Vein endothelial cell (primary cell): Measurements from ENCODE around the gene NPR1. TPM values are rescaled to one million over a fixed set of nuclear protein-coding genes. Genes with fewer than 3 reads are reported as not detected.

Experiments
- small RNA-seq: library from RNA; depleted of rRNA; stranded (forward); fragments of <200 nt; gene quantifications from one replicate; pipeline ENCODE3, GENCODE V24; 2012
- total RNA-seq: library from RNA; depleted of rRNA; stranded (reverse); fragments of >200 nt; gene quantifications from 2 replicates; pipeline ENCODE4 v1.2.3, GENCODE V29; 2012

The NPR1 gene
- 7.2 and 11.7 TPM in 2 replicates for total RNA-seq

DNA sequence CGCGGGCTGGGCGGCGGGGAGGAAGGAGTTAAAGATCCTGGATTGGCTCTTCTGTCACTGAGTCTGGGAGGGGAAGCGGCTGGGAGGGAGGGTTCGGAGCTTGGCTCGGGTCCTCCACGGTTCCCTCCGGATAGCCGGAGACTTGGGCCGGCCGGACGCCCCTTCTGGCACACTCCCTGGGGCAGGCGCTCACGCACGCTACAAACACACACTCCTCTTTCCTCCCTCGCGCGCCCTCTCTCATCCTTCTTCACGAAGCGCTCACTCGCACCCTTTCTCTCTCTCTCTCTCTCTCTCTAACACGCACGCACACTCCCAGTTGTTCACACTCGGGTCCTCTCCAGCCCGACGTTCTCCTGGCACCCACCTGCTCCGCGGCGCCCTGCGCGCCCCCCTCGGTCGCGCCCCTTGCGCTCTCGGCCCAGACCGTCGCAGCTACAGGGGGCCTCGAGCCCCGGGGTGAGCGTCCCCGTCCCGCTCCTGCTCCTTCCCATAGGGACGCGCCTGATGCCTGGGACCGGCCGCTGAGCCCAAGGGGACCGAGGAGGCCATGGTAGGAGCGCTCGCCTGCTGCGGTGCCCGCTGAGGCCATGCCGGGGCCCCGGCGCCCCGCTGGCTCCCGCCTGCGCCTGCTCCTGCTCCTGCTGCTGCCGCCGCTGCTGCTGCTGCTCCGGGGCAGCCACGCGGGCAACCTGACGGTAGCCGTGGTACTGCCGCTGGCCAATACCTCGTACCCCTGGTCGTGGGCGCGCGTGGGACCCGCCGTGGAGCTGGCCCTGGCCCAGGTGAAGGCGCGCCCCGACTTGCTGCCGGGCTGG lies at the start of gene NPR1:
NPR1 (plus strand) TSS at position 170 of the 818 bp plus-strand sequence; CDS start at position 591, 421 bp downstream.

DNA sequence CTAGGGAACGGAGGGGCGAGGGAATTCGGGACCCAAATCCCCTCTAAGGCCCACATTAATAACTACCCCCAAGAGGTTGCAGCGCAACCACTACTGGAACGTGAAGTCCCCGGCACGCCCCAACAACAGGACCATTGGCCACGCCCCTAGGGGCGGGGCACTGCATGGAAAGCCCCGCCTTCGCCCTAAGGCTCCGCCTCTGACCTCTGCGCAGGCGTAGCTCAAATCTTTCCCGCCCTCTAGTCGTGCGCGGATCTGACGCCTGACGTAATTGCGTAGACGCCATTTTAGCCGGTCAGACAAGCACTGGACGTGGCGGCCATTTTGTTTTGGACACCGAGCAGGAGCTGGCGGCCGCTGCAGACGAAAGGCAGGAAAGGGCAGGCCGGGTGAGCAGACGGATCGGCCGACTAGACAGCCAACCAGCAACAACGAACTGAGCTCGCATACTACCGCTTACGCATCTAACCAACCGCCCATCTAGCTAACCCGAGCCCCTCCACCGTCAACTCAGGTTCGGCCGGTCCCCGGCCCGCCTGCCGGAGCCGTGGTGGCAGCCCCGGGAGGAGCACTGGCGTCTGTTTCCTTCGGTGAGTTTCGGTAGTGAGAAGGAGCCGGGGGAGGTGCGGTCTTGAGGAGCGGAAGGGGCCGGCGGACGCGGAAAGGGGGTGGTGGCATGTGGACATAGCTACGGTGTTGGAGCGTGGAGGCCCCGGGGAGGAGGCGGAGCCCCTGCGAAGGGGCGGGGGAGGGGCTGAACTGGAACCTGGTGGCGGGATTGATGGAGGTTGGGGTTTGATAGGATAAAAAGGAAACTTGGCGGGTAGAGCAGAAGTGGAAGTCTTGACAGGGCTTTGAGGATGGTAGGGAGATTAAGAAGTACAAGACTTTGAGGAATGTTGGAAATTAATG lies 44.5 kb upstream of the NPR1 start, which contains the start of gene CHTOP:
CHTOP (plus strand) TSS at position 313 of the 912 bp plus-strand sequence. CDS start 2,523 bp downstream, outside the sequence.

DNA sequence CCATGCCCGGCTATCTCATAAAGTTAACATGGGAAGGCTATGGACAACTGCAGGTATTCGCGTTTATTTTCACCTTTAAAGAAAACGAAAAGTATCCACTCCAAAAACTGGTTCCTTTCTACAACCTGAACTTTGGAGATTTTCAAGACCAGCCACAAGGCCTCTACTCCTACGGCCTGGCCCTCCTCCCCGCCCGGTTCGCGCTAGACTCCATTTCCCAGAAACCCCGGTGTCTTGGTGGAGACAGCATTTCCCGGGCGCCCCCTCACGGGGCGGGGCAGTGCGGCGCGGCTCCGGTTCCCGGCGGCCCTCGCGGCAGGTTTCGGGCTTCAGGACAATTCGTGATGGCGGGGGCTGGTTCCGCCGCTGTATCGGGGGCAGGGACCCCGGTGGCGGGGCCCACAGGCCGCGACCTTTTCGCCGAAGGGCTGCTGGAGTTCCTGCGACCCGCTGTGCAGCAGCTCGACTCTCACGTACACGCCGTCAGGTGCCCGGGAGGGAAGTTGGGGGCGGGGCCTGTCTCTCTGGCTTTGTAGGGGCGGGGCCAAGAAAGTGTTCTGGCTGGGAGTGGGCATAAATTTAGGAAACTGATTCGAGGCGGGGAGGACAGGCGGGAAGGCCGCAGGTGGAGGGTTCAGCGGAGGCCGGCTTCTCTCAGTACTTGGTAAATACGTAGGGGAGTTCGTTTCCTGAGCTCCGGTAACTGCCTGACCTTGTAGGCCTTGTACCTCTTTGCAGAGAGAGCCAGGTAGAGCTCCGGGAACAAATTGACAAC lies 19.9 kb upstream of the NPR1 start, which contains the start of gene SNAPIN:
SNAPIN (plus strand) TSS at position 304 of the 775 bp plus-strand sequence; CDS start at position 345, 41 bp downstream.

DNA sequence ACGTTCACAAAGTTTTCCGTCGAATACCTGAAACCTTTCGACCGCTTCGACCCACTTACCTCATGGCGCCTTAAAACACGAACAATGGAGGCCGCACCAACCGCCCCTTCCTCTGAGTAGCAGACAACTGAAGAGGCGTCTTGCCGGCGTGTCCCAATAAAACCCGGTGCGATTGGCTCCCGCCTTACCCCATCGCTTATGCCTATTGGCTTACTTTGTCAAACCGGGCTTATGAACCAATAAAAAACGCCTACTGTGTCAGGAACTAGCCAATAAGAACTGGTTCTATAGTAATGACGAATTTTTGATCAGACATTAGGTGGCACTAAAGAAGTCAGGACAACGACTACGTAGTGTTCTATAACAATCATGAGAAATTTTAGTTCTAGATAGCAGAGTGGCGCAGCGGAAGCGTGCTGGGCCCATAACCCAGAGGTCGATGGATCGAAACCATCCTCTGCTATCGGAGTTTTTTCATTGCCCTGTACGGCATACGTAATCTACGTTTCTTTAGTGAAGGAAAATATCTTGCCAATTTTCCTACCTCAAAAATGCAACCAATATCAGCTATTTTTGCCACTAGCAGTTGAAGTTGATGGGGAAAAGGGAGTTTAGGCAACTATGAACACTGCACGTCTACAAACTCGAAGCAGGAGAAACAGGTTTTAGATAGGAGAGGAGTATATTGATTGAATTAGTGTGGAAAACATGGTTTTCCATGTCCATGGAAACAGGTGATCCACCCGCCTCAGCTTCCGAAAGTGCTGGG lies 7.4 kb upstream of the NPR1 start, which contains the start of gene ILF2:
ILF2 (minus strand) TSS at position 135 of the 769 bp plus-strand sequence; CDS start at position 64, 71 bp downstream.

DNA sequence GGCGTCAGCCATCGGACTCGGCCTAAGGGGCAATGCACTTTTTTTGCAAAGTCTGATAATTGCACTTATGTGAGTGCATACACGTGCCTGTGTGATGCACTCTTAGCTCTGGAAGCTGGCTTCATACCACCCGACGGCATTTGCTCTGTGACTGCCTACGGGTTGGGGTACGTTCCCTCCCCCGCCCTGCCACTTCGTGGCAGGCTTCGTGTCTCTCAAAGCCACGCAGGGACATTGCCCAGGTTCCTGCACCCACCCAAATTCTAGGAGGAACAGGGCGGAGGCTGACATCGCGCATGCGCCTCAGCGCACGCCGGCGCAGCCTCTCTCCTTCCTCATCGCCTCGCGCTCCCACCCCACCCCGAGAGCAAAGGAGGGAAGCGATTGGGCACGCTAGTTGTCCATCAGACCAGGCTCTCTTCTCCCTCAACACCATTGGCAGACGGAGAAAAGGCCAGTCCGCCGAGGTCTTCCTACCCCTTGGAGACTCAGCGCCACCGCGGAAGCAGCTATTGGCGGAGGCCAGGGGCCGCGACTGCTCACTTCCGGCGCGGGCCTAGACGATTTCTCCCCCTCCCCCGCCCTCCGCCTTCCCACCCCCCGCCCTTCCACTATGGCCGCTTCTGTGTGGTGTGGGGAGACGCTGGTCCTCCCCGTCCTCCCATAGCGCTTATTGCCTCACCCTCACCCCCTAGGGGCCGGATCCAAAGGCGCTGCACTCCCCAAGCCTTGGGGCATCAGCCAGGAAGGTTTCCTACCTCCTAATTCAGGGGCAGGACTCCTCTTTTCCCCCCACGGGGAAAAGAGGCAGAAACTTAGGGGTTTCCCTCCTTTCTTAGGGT lies 49.2 kb downstream of the NPR1 start, which contains the start of gene INTS3:
INTS3 (plus strand) TSS at position 588 of the 842 bp plus-strand sequence. CDS start 585 bp downstream, outside the sequence.

Small RNA genes lying within 50 kb of the gene (small RNA-seq; reads per million reads assigned to genes)
- gene MIR8083 = not detected
- gene RF00019 = not detected
- gene RN7SL372P = not detected

Other genes starting within 250 kb of the NPR1 start
- not detected in 2 replicates for gene S100A7, start 218.0 kb upstream of the NPR1 start, total RNA-seq
- 478 and 546 TPM in 2 replicates for gene S100A6, start 142.7 kb upstream of the NPR1 start, total RNA-seq
- gene S100A5, start 137.8 kb upstream of the NPR1 start, total RNA-seq = not detected in 2 replicates
- 5.2 and 5.7 TPM in 2 replicates for gene S100A4, start 132.9 kb upstream of the NPR1 start, total RNA-seq
- 0.98 and 2.4 TPM in 2 replicates for gene S100A3, start 129.4 kb upstream of the NPR1 start, total RNA-seq
- gene S100A2, start 112.8 kb upstream of the NPR1 start, total RNA-seq = 0.33 and 0.86 TPM in 2 replicates
- 678 and 716 TPM in 2 replicates for gene S100A16, start 65.6 kb upstream of the NPR1 start, total RNA-seq
- gene S100A14, start 62.4 kb upstream of the NPR1 start, total RNA-seq = not detected in 2 replicates
- gene S100A13, start 51.2 kb upstream of the NPR1 start, total RNA-seq = 65.8 and 96.4 TPM in 2 replicates
- 0.38 TPM in 1 of 2 replicates, not detected in the other for gene S100A1, start 50.3 kb upstream of the NPR1 start, total RNA-seq
- gene CHTOP, start 44.6 kb upstream of the NPR1 start, total RNA-seq = 35.5 and 35.6 TPM in 2 replicates
- gene SNAPIN, start 20.0 kb upstream of the NPR1 start, total RNA-seq = 45.2 and 53.9 TPM in 2 replicates
- 258 and 299 TPM in 2 replicates for gene ILF2, start 7.7 kb upstream of the NPR1 start, total RNA-seq
- 50.0 and 50.6 TPM in 2 replicates for gene INTS3, start 49.4 kb downstream of the NPR1 start, total RNA-seq
- gene SLC27A3, start 96.7 kb downstream of the NPR1 start, total RNA-seq = 11.6 and 16.0 TPM in 2 replicates
- gene GATAD2B, start 244.3 kb downstream of the NPR1 start, total RNA-seq = 15.9 and 21.2 TPM in 2 replicates